Measurements from ENCODE around the gene CHD6.

DNA sequence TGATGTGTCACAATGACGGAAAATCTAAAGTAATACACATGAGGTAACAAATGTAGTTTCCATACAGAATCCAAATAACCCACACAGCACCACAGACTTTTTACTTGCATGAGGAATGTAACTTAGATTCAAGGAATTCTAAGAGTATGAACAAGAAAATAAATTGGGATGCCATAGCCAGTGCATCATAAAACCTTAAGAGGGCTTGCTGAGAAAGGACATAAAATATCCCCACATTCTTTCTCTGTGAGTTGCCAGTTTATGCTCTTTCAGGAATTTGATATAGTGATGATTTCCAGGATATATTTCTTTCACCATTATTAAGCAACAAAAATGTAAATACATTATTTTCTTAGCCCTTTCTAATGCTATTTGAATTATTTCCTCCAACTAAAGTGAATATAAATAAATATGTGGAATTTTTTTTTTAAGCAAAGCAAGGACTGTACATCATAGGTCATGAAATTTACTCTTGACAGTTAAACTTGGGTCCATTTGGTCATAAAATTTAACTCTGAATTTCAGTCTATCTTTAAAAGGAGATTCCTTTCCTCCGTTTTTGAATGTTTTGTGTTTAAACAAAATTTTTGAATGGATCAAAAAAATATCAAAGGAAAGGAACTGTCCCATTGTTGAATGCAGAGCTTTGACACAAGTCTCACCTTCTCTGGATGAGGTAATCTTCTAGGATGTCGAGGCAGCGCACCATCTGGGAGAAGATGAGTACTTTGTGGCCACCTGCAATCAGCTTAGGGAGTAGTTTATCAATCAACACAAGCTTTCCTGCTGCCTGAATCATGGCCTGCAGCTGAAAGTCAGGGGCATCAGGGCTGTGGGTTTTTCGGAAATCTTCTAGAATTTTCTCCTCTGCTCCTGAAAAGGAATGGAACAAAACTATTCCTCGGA lies 135.3 kb downstream of the CHD6 start:
- TF ChIP-seq, protein P1, sequence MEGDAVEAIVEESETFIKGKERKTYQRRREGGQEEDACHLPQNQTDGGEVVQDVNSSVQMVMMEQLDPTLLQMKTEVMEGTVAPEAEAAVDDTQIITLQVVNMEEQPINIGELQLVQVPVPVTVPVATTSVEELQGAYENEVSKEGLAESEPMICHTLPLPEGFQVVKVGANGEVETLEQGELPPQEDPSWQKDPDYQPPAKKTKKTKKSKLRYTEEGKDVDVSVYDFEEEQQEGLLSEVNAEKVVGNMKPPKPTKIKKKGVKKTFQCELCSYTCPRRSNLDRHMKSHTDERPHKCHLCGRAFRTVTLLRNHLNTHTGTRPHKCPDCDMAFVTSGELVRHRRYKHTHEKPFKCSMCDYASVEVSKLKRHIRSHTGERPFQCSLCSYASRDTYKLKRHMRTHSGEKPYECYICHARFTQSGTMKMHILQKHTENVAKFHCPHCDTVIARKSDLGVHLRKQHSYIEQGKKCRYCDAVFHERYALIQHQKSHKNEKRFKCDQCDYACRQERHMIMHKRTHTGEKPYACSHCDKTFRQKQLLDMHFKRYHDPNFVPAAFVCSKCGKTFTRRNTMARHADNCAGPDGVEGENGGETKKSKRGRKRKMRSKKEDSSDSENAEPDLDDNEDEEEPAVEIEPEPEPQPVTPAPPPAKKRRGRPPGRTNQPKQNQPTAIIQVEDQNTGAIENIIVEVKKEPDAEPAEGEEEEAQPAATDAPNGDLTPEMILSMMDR (conservative IDR thresholded peaks at IDR 0.05; ENCODE audit: low read depth in 2 of 2) = no peak
- no peak for TF ChIP-seq EZH2phosphoT487 (IDR thresholded peaks at IDR 0.05; ENCODE audit: unreplicated experiment)
- no peak for TF ChIP-seq POLR2AphosphoS5 (IDR thresholded peaks at IDR 0.05; ENCODE audit: low read depth)
- TF ChIP-seq, protein P2, sequence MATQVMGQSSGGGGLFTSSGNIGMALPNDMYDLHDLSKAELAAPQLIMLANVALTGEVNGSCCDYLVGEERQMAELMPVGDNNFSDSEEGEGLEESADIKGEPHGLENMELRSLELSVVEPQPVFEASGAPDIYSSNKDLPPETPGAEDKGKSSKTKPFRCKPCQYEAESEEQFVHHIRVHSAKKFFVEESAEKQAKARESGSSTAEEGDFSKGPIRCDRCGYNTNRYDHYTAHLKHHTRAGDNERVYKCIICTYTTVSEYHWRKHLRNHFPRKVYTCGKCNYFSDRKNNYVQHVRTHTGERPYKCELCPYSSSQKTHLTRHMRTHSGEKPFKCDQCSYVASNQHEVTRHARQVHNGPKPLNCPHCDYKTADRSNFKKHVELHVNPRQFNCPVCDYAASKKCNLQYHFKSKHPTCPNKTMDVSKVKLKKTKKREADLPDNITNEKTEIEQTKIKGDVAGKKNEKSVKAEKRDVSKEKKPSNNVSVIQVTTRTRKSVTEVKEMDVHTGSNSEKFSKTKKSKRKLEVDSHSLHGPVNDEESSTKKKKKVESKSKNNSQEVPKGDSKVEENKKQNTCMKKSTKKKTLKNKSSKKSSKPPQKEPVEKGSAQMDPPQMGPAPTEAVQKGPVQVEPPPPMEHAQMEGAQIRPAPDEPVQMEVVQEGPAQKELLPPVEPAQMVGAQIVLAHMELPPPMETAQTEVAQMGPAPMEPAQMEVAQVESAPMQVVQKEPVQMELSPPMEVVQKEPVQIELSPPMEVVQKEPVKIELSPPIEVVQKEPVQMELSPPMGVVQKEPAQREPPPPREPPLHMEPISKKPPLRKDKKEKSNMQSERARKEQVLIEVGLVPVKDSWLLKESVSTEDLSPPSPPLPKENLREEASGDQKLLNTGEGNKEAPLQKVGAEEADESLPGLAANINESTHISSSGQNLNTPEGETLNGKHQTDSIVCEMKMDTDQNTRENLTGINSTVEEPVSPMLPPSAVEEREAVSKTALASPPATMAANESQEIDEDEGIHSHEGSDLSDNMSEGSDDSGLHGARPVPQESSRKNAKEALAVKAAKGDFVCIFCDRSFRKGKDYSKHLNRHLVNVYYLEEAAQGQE (IDR thresholded peaks at IDR 0.05; ENCODE audit: unreplicated experiment) = no peak
- no peak for TF ChIP-seq EZH2 (IDR thresholded peaks at IDR 0.05; ENCODE audit: low read depth, unreplicated experiment)
